ENCODE data around the gene VWC2. TPM values are rescaled to one million over a fixed set of nuclear protein-coding genes. Genes with fewer than 3 reads are reported as not detected.

Gene VWC2
- total and polyA plus RNA-seq, 2 of the 8 experiments (the other 6 are each of a cell fraction or from before 2014, with no cell fraction given): 0.24 to 0.30 TPM

DNA sequence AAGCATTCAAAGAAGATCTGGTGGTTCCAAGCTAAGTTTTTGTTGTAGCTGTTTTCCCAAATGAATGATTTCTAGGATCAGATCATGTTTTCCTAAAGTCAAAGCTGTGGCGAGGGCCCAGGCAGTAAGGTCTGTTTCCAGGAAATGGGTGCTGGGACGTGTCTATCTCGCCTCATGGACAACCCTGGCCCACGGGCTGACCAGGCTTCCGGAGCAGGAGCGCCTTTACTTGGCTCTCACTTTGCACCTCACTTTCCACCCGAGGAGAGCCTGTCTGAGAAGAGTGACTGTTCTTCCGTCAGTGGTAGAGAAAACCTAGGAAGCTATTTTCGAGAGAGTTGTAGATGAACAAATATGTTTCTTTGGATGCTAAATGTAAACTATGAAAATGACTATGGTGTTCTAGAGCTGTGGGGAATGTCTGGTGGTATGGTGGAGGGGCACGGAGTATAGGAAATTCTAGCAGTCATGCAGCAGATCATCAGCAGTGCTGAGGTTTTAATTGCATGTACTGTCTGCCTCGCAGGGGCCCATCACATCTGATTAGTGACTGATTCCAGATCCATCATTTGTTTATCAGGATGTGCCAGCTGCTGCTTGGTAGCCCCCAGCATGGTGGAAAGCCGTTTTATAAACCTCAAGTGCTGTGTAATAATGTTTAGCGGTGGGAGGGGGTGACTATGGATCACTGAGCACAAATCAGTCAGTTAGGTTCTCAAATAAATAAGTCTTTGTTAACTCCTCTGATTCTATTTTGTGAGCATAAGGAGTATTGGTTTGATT is 66.6 kb downstream of the VWC2 start (continued):
- no peak for TF ChIP-seq HDAC6 (IDR thresholded peaks at IDR 0.05; ENCODE audit: low read depth, low read length)

Measured in H1 (cell line).